Epithelial cell of esophagus (primary cell): ENCODE data around the gene SLC66A3.

Experiments
- DNase-seq: peaks from one replicate; pipeline ENCODE4 v3.0.0; 2010; ENCODE audit warnings: low read depth
- H3K4me3 ChIP-seq: 2 replicates; pipeline ENCODE4 v1.5.1; 2011; ENCODE audit warnings: mild to moderate bottlenecking, low read length, control low read depth
- TF ChIP-seq, protein P1 (sequence below): IDR thresholded peaks from 2 replicates; pipeline ENCODE4 v1.5.1; 2011; ENCODE audit warnings: low read depth, mild to moderate bottlenecking, low read length, control low read depth, inconsistent platforms; ENCODE audit not compliant: insufficient read depth; ENCODE audit errors: missing control alignments

The SLC66A3 gene

DNA sequence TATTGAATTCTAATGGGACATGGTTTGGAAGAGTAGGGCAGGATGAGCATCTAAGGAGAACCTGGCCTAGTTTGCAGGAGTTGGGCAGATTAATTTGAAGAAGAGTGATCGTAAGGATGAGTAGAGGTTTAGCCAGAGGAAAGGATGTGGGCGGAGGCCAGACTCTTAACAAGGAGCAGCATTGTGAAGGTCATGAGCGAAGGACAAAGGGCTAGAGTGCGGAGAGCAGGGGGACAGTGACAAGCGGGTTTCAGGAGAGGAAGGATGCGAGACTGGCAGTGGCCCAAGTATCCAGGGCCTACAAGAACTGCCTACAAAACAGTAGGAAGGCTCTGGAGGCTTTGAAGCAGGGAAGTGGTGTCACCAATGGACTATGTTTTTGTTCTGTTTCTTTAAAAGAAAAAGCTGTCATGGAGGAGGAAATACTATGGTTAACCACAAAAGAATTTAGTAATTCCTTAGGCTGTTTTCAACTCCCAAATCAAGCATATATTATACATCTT, 20.1 kb downstream of the SLC66A3 start:
- no peak overlapping the region for H3K4me3 ChIP-seq
- no peak for DNase-seq
- TF ChIP-seq, protein P1, sequence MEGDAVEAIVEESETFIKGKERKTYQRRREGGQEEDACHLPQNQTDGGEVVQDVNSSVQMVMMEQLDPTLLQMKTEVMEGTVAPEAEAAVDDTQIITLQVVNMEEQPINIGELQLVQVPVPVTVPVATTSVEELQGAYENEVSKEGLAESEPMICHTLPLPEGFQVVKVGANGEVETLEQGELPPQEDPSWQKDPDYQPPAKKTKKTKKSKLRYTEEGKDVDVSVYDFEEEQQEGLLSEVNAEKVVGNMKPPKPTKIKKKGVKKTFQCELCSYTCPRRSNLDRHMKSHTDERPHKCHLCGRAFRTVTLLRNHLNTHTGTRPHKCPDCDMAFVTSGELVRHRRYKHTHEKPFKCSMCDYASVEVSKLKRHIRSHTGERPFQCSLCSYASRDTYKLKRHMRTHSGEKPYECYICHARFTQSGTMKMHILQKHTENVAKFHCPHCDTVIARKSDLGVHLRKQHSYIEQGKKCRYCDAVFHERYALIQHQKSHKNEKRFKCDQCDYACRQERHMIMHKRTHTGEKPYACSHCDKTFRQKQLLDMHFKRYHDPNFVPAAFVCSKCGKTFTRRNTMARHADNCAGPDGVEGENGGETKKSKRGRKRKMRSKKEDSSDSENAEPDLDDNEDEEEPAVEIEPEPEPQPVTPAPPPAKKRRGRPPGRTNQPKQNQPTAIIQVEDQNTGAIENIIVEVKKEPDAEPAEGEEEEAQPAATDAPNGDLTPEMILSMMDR = no peak

DNA sequence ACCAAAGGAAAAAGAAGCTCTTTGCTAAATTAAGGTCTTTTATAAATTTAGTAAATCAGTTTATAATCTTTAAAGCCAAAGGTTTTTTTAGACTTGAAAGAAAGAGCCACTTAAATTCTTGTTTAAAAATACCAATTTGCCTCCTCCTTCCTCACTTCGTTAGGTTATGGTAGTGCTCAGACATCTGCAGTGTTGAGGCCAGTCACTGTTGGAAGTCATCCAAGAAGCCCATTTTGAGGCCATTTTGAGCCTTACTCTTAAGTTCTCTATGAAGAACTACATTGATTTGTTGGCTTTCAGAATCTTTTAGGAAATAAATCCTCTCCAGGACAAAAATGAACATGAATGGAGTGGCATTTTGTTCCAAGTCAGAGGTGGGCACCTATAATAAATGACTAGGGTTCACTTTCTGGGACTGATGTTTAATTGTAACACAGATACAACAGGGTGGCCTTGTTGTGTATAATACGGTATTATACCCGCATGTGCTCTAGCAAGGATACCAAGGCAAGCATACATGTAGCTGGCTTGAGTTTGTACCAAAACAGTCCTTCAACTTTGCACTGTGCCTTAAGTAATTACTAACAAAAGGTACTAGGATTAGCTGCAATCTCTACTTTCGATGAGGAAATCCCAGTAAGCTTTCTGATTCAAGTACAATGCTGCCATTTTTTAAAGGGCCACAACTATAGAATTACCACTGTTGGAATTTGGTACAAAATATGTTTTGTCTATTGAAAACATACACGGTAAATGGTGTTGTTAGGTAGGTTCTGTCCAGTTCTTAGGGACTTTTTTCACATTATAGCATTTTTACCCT, 22.8 kb downstream of the SLC66A3 start:
- TF ChIP-seq, protein P1 = no peak
- H3K4me3 ChIP-seq = no peak overlapping the region
- DNase-seq = no peak

DNA sequence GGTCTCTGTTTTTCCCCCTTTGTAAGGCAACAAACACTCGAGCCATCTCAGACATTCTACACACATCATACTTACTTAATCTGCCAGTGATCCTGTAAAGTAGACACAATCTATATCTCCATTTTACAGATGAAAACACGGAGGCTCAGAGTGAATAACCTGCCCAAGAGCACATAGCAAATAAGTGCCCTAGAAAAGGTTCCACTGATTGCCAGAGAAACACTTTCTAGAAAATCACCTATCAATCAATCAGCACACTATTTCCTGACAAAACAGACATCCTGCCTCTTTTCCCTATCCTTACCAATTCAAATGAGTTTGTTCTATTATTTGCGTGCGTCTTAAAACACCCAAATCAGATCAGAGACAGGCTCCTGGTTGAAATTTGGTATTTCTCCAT, 23.9 kb downstream of the SLC66A3 start:
- DNase-seq = no peak
- TF ChIP-seq, protein P1 = no peak
- no peak overlapping the region for H3K4me3 ChIP-seq

DNA sequence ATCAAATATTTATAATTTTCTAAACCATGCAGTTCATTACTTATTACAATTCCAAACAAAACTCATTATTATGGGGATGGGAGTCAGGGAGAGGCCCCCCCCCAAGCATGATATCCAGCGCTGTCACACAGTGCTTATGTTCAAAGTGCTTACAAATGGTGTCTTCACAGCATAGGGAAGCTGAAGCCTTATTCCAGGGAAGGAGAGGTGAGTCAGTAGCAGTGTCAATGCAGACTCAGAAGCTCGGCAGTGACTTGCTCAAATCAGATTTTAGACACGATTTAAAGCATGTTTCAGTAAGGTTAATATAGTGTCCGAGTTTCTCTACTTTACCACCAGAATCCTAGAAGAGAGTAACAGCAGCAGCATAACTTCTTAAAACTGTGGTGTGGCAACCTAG, 24.6 kb downstream of the SLC66A3 start:
- no peak for DNase-seq
- TF ChIP-seq, protein P1 = no peak
- H3K4me3 ChIP-seq = no peak overlapping the region

- H3K4me3 ChIP-seq = no peak overlapping the region
- no peak for DNase-seq
- TF ChIP-seq, protein P1 = no peak
These were observed 25.4 kb downstream of the SLC66A3 start for GRCh38 chr2:11180653-11181052.

DNA sequence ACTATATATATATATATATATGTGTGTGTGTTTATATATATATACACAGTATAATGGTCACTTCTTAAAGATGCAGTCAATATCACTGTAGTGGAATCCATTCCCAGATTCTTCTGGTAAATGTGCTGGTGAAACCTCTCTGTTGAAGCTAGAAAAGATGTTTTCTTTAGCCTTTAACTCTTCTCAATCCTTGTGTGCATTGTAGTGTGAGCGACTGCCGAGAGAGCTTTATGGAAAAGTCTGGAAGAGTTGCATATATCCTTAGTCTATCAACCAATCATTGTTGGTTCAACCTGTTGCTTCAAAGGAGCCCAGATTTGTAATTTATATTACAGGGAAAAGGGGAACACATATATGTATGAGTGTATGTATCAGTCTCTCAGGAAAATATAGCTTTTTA, 27.7 kb downstream of the SLC66A3 start:
- no peak for DNase-seq
- TF ChIP-seq, protein P1 = no peak
- H3K4me3 ChIP-seq = no peak overlapping the region

DNA sequence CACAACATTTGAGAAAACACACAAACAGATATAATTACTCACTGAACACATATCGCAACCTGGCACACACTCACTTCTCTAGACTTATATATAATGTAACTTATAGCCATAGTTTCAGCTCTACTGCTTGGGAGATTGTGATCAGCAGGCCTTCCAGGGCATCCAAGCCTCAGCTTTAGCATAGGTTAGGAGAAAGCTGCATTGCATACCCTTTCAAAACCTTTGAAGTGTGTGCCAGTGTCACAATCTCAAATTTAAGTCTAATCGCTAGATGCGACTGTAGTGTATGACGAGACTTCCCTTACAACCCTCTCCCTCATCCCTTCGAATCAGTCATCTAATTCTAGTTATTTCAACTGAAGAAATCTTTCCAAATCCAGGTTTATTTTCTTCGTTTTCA, 30.9 kb downstream of the SLC66A3 start:
- DNase-seq = no peak
- no peak overlapping the region for H3K4me3 ChIP-seq
- TF ChIP-seq, protein P1 = no peak
